Measurements from ENCODE around the gene MDFI.

MDFI gene

DNA sequence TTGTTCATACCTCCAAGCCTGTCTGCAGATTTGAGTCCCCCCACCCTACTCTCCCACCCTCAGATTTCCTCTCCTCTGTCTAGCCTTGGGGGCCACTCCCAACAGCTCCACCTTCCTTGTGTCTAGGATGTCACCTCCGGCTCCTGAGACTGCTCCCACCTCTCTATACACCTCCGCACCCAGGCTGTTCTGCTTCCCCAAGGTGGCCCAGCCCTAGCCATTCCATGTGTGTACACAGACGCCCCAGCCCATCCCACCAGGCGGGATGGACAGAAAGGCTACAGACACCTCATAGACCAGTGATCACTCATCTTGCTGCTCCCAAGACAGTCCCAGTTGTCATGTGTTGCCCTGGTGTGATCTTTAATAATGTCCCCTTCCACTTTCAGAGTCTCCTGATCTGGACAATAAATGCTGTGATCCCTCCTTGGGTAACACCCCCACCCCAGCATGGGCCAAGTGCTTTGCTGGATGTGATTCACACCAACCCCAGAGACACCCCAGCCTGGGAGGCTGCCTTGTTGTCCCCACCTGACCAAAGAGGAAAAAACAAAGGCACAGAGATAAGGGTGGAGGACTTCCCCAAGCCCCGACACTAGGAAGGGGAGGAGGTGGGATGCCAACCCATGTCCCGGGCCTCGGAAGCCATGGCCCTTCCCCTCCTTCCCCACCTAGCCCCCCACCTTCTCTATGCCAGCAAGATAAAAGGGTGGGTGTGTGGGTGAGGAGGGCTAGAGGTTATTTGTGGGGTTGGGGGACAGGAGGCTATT is 36.1 kb downstream of the MDFI start:
- DNase-seq = no peak

DNA sequence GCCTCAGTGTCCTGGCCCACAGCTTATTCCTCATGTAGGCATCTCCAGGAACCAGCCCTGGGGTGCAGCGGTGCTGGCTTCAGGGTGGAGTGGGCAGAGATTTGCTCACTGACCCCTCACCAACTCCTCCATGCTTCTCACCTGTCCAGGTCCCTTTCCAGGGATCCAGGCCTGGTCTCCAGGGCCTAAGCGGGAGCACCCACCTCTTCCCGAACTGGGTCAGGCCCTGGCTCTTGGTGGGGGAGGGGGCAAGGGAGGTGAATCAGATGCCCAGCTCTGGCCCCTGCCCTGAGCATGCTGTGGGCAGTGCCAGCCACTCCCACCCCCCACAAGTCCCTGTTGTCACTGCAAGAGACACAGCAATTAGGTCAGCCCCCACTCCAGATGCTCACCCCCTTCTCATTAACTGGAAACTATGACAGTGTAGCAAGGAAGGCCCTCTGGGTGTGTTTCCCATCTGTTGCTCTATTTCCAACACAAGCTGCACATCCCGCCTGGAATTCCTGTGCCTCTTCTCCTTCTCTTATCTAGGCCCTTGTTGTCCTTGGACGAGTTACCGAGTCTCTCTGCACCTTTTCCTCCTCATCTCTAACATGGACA is 37.0 kb downstream of the MDFI start:
- peak; percentile 95 for DNase-seq

DNA sequence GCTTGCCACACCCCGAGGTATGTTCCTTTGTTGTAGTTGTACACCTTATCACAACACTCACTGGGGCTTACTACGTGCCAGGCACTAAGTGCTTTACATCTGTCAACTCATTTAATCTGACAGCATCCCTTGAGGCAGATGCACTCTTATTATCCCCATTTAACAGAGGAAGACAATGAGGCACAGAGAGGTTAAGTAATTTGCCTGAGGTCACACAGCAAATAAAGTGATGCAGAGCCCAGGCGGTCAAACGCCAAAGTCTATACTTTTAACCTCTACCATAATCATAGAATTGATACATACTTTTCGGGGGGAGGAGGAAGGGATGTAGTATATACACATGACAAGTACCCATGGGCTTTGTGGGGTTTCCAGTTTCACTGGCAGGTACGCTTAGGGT is 37.7 kb downstream of the MDFI start:
- peak; percentile 60 for DNase-seq

DNA sequence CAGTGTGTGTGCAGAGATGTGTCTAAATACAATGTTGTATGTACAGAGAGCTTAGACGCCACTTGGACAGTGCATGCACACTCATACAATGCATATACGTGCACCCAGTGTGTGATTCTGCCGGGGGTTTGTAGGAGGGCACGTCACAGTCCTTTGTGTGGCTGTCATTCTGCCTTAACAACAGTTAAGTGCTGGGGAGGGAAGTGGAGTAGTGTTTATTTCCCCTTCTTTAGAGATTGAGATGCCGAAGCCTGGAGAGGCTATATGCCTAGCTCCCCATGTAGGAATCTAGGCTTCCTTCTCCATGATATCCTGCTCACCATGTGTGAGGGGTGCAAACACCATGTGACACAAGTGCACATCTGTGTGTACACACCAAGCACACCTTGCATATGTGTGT is 38.2 kb downstream of the MDFI start:
- DNase-seq = no peak

DNA sequence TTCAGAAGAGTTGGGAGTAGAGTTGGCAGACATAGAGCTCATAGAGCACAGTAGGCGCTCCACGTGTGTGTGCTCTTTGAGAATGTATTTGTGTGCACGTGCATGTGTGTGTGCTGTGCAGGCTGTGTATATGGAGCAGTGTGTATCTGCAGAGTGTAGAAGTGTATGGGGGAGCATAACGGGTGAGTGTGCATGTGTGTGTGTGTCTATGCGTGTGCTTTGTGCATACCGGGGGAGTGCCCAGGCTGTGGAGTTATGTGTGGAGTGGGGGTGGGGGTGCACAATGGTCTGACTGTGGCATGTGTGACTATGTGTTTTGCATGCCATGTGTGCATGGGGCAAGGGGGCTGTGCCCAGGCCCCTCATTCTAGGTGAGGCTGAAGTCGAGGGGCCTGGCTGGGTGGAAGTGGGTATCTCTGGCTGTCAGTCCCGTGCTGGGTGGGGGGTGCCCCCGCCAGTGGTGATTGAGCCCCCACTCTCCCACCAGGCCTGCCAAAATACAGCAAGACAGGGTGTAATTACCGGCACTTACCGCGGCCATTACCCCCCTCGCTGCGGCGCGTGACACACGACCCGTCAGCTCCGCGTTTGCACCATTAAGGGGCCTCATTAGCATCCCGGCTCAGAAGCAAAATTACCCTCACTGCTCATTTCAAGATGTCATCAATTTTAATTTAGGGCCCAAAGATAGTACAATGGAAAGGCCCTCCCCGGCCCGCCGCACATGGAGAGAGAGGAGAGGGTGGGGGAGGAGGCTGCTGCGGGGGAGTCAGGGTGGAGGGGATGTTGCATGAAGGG is 39.1 kb downstream of the MDFI start:
- no peak for DNase-seq

DNA sequence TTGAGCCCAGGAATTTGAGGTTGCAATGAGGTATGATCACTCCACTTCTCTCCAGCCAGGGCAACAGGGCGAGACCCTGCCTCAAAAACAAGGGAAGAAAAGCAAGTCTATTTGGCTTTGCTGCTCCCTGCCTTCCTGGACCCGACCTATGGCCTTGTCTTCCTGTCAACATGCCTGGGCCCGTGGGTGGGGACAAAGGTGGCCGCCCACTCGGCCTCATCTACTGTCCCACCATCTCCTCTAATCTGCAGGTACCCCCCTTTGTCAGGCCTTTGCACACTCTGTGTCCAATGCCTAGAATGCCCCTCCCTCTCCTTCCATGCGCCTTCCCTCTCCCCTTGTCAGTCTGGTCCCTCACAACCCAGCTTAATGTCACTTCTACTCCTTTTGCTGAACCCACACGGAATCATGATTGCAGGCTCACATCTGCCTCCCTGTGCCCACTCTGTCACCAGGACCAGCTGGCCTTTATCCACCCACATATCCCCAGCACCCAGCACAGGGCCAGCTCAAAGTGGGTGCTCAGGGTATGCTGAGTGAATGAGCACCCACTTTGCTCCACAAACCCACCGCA is 40.3 kb downstream of the MDFI start:
- no peak for DNase-seq

DNA sequence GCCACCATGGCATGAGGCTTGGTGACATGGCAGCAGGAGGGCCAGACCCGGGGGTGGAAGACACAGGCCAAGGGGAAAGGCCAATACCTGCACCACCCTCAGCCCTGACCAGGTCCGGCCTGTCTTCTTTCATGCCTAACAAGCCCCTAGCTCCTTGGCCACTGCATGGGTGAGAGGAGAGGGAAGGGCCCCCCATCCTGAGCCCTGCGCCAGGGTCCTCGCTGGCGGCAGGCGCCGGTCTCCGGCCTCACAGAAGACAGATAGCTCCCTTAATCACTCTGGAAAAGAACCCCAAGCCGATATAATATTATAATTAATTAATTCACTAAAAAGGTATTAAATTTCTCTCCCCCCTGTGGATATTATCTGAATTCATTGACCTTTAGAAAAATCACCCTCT is 41.4 kb downstream of the MDFI start:
- no peak for DNase-seq

DNA sequence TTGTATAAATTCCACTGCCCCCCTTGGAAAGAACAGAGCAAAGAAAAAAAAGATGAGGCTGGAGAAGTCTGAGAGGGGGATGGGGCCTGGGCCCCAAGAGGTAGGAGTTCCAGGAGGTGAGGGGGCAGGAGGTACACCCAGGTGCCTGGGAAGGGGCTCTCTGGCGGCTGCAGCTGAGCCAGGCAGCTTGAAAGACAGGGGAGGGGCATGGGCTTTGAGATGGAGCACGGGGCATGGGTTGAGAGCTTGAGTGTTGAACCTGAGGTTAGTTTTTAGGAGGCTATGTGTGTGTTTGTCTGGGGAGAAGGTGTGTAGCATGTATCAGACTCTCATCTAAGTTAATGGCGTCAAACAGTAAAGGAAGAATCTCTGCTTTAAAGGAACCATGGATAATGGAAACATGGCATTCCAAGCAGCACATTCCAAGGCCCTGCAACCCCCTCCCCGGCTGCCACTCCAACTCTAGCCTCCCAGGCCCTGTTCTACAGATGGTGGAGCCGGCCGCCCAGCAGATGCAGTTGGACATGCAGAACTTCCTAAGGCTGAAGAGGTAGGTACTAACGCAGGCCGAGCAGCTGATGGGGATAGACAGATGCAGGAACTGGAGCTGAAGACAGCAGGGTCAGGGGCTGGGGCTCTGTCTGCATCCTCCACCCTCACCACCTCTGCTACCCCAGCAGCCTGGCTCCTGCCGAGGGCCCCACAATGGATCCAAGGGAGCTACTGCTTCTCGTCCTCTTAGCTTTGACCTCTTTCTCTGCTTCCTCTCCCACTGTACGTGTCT is 42.1 kb downstream of the MDFI start:
- no peak for DNase-seq

DNA sequence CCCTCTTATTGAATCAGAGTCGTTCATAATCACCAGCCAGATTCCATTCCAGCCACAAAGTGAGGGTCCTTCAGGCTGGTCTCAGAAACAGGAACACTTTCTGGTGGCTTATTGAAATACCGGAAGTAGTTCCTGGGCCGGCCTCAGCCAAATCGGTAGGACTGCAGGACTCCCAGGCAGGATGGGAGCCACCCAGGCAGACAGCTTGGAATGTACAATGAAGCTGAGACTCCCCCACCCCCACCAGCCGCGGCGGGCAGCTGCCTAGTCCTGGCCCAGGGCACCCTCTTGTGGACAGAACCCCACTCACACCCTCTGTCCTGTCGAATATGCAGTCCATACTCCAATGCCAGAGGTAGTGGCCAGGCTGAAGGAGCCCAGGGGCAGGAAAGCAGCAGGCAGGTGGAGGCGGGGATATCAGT is 43.8 kb downstream of the MDFI start:
- peak; percentile 79 for DNase-seq

DNA sequence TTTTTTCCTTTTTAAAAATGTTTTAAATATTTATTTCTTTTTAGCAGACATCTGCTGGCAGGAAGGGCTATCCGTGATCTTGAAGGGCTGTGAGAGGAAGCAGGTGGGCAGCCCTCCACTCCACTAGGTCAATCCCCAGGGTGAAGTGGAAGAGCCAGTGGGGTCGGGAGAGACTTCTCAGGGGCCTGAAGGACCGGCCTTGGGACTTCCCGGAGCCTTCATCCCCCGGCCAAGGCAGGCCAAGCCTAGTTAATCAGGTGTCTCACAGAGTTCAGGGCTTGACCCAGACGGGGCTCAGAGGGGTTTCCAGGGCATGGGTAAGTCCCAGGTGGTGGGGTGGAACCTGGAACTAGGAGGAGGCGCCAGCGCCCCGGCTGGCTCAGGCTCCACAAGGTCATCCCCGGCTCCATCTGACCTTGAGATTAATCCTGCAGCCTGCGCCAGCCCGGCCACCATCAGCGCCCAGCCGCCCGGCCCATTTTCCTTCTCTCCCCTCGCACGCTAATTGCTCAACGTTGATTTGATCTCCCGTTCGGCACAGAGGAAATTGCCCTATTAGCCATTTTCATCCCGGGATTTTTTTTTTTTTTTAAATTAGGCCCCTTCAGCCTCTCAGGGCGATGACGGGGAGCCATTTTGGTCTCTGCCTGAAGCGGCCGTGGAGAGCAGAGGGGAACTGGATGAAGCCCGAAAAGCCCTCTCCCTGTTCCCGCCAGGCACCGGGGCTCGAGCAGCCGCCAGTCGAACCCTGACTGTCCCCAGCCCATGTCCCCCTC is 44.4 kb downstream of the MDFI start:
- DNase-seq = no peak

DNA sequence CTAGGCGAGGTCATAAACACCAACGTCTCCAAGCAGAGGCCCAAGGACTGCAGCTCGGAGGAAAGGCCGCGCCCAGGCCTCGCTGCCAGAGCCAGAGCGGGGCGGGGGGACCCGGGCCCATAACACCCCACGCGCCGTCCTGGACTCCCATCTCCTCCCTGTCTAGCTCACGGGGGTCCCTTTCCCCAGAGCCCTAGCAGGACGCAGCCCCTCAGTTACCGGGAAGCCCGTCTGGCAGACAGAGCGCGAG is 44.9 kb downstream of the MDFI start:
- DNase-seq = no peak

DNA sequence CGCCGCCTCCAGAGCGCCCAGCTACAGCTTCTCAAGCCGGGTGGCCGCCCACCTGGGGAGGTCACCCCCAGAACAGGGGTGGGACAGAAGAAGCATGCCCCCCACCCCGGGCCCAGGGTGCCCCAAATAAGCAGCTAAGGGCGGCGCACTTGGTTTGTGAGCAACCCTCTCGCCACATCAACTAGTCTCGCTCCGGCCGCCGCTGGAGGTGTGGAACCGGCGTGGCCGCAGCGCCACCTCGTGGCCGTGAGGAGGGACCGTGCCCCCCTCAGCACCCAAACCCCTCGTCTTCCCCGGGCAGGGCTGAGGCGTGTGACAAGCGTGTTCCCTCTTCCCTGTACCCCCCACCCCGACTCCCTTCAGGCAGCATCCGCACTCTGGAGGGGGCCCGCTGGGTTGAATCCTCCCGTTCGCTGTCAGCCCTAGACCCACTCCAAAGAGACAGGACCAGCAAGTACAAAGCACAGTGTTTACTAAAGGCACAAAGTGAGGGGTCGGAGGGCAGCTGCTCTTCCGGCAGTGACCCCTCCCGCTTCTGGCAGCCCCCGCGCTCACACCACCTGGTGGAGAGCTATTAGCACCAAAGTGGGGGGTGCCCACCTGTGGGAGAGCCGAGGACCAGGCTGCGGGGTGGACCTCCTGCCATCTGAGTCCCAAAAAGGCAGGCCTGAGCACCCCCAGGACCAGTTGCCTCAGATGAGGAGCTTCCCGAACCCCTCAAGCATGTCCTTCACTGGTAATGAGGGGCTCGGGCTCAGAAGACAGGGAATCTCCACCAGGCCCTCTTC is 45.4 kb downstream of the MDFI start:
- peak; percentile 34 for DNase-seq

DNA sequence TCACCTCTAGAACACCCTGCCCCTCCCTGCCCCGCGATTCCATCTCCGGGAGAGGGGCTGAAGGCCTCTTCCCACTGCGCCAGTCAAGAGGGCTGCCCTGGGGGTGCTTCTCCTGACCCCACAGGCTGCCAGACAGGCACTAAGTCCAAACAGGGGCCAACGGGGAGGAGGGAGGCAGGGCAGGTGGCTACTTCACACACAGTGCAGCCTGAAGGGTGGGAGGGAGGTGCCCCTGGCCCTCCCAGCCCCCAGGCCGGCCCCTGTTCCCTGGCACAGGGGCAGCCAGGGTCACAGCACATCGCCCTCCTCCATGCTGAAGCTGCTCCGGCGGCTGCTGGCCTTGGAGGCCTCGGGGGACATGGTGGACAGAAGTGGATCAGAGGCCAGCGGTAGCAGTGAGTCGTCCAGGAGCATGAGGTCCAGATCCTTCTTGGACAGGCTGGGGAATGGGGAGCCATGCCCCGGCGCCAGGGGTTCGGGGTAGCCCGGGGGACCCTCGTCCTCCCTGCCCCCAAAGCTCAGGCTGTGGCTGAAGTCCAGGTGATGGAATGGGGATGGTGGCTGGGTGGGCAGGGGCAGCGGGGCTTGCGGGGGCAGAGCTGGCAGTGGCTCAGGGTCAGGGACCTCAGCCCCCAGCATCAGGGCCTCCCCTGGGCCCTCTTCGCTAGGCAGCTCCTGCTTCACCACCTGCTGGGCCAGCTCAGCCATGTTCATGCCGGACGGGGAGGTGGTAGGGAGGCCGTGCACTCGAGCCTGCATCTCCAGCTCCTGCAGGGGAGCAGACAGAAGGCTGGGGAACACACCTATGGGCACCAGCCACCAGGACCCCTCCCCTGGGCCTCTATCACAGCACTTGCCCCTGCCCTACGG is 46.3 kb downstream of the MDFI start:
- no peak for DNase-seq

DNA sequence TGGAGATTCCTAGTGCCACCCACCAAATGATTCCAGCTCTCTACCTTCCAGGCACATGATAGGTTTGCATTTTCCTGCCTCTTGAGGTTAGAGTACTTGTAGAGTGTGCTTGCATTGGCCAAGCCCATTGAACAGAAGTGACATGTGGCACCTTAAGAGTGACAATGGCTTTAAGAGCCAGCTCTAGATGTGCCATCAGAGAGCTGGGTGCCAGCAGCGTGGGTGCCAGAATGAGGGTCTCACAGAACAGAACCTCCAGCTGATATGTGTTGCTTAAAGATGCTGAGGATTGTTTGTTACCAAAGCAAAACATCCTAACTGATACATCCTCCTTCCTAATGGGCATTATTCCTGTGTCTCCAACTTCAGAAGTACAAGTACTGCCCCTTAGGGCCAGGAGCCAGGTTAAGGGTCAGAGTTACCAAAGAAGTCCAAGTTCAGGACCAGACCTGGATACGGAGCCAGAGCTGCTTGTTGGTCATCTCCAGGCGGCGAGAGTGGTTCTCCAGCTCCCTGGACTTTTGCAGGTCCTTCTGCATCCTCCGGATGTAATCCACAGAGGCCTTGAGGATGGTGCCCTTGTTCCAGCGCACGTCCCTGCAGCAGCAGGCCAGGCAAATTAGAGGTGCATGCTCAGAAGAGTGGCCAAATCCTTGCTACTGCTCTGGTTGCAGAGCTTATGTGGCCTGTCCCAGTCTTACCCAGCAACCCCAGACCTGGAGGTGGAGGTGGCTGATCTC is 47.5 kb downstream of the MDFI start:
- DNase-seq = no peak

DNA sequence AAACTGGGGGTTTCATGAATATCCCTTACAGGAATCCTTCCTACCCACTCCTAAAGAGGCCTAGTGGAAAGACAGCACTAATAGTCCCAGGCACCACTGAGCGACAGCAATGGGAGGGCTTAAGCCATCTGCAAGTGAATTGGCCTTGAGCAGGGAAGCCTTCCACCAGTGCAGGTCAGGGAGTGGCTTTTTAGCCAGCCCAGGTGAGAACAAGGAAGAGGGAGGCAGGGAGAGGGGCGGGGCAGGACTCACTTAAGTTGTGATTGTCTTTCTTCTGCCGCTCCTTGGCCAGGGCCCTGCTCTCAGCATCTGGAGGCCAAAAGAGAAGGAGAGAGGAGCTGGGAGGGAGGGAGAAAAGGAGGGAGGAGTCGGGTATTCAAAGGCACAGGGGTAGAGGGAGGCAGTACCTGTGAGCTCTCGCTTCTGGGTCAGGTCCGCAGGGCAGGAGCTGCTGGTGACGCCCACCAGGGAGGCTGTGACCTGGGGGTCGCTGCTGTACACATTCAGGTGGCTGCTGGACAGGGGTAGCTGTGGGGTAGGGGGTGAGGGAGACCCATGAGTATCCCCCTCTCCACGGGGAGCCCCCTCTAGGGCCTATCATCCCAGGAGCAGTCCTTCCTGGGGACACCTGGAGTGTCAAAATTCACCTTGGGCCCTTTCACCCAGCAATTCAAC is 49.4 kb downstream of the MDFI start:
- no peak for DNase-seq

DNA sequence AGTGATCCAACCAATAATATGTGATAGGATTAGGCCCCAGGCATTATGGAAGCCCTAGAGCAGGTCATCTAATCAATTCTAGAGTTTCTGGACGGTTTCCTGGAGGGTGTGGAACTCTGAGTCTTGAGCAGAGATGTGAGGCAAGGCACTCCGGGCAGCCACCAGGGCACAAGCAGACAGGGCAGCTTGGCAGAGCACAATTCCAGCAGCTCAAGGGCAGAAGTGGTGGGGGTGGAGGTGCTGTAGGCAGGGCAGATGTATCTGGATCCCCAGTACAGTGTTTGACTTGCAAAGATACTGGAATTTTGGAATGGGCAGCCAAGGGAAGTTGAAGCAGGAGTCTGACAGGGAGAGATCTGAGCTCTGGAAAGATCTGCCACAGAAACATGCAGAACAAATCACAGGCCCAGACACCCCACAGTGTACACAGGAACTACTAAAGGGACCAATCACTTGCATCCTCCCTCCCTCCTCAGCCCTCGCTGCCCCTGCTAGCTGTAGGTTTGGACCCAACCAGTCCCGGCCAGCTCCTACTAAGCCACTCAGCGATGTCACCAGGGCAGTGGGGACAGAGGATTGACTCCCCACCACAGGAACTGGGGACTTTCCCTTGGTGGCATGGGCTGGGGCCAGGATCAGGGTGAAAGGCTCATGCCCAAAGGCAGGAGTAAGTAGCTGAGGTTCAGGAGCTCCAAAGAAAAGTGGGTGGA is 50.1 kb downstream of the MDFI start:
- no peak for DNase-seq

DNA sequence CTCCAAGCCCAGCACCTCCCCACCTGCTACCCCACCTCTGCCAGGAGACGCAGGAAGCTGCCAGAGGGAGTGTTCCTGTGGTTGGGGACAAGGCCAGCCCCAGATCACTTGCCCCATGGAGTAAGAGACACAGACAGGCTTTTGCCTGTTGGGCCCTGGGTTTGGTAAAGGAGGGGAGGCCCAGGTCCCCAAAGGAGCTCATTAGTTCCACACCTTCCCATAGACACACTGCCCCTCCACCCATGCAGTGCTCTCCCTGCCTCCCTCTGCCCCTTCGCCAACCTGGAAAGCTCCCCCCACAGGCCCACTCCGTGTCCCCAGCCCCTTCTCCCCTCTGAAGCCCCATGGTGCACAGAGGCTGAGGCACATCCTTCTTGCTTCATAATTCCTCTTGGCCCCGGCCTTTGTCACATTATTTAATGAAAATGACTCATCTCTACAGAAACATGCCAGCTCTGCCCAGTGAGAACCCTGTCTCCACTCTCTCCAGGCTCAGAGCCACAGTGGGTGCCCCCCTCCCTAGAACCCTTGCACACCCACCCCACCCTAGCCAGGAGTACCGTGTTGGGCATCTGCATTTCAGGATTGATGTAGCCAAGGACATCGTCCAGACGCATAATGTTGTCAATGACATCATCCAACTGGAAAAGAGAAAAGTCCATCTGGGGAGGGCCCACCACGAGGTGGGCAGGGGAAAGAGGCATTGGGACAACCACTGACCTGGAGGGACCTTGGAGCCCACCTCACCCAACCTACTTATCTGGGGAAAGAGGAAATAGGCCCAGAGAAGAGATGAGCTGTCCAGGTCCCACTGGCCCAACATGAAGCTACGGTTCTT is 51.1 kb downstream of the MDFI start:
- DNase-seq = no peak

Measured in NCI-H1694 (cell line).